Upper lobe of left lung (tissue), 6 donors: Measurements from ENCODE around the gene TRIM59. TPM values are rescaled to one million over a fixed set of nuclear protein-coding genes. Genes with fewer than 3 reads are reported as not detected.
A peak's percentile ranks its signal among the peaks of the same experiment; 100 is the strongest.

Source experiments
- ATAC-seq, 2 donors: fragments of 200-7000 bp; cut with Tn5 transposase; one replicate each; pipeline ENCODE4 v1.9.1; 2022; ENCODE audit warnings: mild to moderate bottlenecking in 2 of 2, moderate library complexity in 2 of 2; ENCODE audit not compliant: low FRiP score in 2 of 2
- DNase-seq, 2 donors: peaks; one replicate each; pipeline ENCODE4 v3.0.0-alpha.2; 2019 to 2020
- H3K27ac ChIP-seq, 4 donors: fragments of 200-600 bp; sonication (generic); one replicate each; pipeline ENCODE4 v1.5.1; 2016 to 2019
- H3K27me3 ChIP-seq, 4 donors: fragments of 200-600 bp; sonication (generic); one replicate each; pipeline ENCODE4 v1.5.1; 2017 to 2019
- H3K36me3 ChIP-seq, 4 donors: fragments of 200-600 bp; sonication (generic); one replicate each; pipeline ENCODE4 v1.5.1; 2016 to 2019
- H3K4me1 ChIP-seq, 4 donors: fragments of 200-600 bp; sonication (generic); one replicate each; pipeline ENCODE4 v1.5.1; 2018 to 2019
- H3K4me3 ChIP-seq, 4 donors: fragments of 200-600 bp; sonication (generic); one replicate each; pipeline ENCODE4 v1.5.1; 2017 to 2019; ENCODE audit warnings: mild to moderate bottlenecking in 2 of 4, moderate library complexity in 1 of 4
- H3K9me3 ChIP-seq, 4 donors: fragments of 200-600 bp; sonication (generic); one replicate each; pipeline ENCODE4 v1.5.1; 2018 to 2019
- EP300 ChIP-seq, 4 donors: sonication (generic); formaldehyde crosslinking; IDR thresholded peaks; one replicate each; pipeline ENCODE4 v1.5.1; 2017; ENCODE audit warnings: antibody characterized with exemption in 4 of 4, control low read depth in 2 of 4
- POLR2A ChIP-seq, 4 donors: fragments of 450-650 bp; IDR thresholded peaks; one replicate each; pipeline ENCODE4 v1.5.1; 2016 to 2017; ENCODE audit warnings: antibody characterized with exemption in 4 of 4, mild to moderate bottlenecking in 2 of 4
- POLR2AphosphoS5 ChIP-seq, 2 donors: sonication (generic); formaldehyde crosslinking; IDR thresholded peaks; one replicate each; pipeline ENCODE4 v1.5.1; 2017; ENCODE audit warnings: antibody characterized with exemption in 2 of 2
- WGBS, 2 donors: methylation state at CpG; one replicate each; pipeline ENCODE4 v1.1.5; 2017 to 2018; 5-methylcytosine and 5-hydroxymethylcytosine counted together
- total RNA-seq, 6 donors: library from RNA; depleted of rRNA in 4 of 6; stranded (reverse); fragments of >200 nt in 4 of 6; gene quantifications; one replicate each; pipeline versions ENCODE4 v1.1.0 to v1.2.1, GENCODE V29; 2016 to 2021
- TF ChIP-seq, protein P1 (sequence below), 6 experiments: fragments of 450-650 bp in 4 of 6; fragments of 200-600 bp in 2 of 6; sonication (generic) in 2 of 6; IDR thresholded peaks; one replicate each; pipeline ENCODE4 v1.5.1; 2016 to 2019; ENCODE audit warnings: antibody characterized with exemption in 6 of 6
- donor health status: DM: no; HTN: no; CAD: no; lungs with moderate emphysema.
- donor health status: DM: no; HTN: yes; CAD: no; lungs with severe emphysema.

TRIM59 gene
- total RNA-seq, 6 donors from 2014 or later: 1.6 to 7.1 (median 3.5) TPM

DNA sequence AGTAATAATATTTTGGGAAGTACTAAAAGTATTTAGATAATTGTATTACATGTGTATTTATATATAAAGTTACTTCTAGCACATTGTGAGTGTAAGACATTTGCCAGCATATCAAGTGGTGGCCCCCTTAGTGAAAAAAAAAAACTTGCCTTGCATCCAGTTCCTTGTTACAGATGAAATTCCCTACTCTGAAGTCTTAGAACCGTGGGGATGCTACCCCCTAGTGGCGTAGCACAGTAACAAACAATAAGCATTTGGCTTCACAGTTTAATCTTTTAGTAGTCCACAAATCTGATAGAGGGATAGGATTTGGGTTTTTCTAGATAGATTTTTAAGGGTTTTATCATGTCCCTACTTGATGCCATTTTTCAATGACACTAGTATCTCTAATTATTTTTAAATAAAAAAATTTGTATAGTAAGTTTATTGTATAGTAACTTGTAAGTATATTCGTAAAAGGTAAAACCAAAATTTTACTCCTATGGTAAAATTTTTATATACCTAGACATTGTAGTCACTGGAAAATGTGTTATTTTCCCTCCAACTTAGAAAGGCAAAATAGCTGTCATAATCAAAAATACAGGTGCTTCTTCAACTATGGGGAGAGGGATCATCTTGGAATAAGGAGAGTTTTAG lies 35.9 kb downstream of the TRIM59 start:
- WGBS, 2 donors: 41% methylated on average over 3 of the region's 3 CpGs
- TF ChIP-seq, protein P1, sequence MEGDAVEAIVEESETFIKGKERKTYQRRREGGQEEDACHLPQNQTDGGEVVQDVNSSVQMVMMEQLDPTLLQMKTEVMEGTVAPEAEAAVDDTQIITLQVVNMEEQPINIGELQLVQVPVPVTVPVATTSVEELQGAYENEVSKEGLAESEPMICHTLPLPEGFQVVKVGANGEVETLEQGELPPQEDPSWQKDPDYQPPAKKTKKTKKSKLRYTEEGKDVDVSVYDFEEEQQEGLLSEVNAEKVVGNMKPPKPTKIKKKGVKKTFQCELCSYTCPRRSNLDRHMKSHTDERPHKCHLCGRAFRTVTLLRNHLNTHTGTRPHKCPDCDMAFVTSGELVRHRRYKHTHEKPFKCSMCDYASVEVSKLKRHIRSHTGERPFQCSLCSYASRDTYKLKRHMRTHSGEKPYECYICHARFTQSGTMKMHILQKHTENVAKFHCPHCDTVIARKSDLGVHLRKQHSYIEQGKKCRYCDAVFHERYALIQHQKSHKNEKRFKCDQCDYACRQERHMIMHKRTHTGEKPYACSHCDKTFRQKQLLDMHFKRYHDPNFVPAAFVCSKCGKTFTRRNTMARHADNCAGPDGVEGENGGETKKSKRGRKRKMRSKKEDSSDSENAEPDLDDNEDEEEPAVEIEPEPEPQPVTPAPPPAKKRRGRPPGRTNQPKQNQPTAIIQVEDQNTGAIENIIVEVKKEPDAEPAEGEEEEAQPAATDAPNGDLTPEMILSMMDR (IDR thresholded peaks at IDR 0.05): peak; percentile 53 to 87 (median 70)
- no peak for TF ChIP-seq POLR2A (IDR thresholded peaks at IDR 0.05)
- H3K9me3 ChIP-seq: no peaks in the 10 kb centered on the region
- H3K4me1 ChIP-seq: no peaks in the 10 kb centered on the region
- peaks cover 4 to 54% (median 16%) of the 10 kb centered on the region in 4 donors for H3K36me3 ChIP-seq
- H3K4me3 ChIP-seq: no peak overlapping the region
- ATAC-seq: peak; percentile 74 to 90
- DNase-seq: peak in 1 of 2 donors; percentile 50
- H3K27ac ChIP-seq: no peak overlapping the region
- no peaks in the 10 kb centered on the region for H3K27me3 ChIP-seq

DNA sequence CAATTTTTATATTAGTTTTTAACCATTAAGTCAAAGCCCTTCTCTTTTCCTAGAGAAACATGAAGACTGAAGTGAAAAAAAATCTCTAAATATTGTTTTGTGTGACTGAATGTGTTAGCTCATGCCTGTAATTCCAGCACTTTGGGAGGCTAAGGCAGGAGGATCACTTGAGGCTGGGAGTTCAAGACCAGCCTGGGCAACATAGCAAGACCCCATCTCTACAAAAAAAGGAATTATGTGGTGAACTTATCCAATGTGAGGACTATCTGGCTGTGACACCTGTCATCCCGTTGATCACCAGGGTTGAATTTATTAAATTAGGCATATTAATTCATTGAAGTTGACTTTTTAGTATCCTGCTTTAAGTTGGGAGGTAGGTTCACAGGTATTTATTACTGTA lies 37.1 kb downstream of the TRIM59 start:
- ATAC-seq (no peak), DNase-seq (no peak)
- no peak overlapping the region for H3K27ac ChIP-seq
- H3K36me3 ChIP-seq: peaks cover 4 to 41% (median 14%) of the 10 kb centered on the region in 4 donors
- TF ChIP-seq EP300 (IDR thresholded peaks at IDR 0.05): no peak
- TF ChIP-seq, protein P1 (IDR thresholded peaks at IDR 0.05): no peak
- TF ChIP-seq POLR2A (IDR thresholded peaks at IDR 0.05): no peak
- TF ChIP-seq POLR2AphosphoS5 (IDR thresholded peaks at IDR 0.05): no peak
- no peak overlapping the region for H3K4me3 ChIP-seq
- no peaks in the 10 kb centered on the region for H3K4me1 ChIP-seq
- 74 to 84% methylated on average over 1 of the region's 1 CpG for WGBS, 2 donors
- H3K9me3 ChIP-seq: no peaks in the 10 kb centered on the region
- no peaks in the 10 kb centered on the region for H3K27me3 ChIP-seq

DNA sequence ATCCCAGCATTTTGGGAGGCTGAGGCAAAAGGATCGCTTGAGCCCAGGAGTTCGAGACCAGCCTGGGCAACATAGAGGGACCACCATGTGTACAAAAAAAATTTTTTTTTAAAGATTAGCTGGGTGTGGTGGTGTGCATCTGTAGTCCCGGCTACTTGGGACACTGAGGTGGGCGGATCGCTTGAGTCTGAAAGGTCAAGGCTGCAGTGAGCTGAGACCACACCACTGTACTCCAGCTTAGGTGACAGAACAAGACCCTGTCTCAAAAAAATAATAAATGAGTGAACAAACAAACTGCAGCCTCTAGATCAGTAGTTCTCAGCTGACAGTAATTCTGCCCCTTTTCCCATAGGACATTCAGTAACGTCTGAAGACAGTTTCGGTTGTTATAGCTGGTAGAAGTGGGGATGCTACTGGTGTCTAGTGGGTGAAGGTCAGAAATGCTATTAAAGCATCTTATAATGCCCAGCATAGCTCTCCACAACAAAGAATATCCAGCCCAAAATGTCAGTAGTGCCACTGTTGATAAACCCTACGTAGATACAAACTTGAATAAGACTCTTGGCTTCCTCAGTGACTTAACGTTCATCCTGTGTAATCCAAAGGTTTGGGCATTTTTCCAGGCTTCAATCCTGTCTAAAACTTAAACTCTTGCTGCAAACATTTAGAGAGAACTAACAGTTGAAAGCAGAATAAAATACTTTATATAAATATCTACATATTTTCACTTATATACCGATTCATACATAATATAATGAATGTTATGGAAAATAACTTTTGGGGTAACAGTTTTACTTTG lies 39.6 kb downstream of the TRIM59 start:
- no peak for TF ChIP-seq POLR2AphosphoS5 (IDR thresholded peaks at IDR 0.05)

DNA sequence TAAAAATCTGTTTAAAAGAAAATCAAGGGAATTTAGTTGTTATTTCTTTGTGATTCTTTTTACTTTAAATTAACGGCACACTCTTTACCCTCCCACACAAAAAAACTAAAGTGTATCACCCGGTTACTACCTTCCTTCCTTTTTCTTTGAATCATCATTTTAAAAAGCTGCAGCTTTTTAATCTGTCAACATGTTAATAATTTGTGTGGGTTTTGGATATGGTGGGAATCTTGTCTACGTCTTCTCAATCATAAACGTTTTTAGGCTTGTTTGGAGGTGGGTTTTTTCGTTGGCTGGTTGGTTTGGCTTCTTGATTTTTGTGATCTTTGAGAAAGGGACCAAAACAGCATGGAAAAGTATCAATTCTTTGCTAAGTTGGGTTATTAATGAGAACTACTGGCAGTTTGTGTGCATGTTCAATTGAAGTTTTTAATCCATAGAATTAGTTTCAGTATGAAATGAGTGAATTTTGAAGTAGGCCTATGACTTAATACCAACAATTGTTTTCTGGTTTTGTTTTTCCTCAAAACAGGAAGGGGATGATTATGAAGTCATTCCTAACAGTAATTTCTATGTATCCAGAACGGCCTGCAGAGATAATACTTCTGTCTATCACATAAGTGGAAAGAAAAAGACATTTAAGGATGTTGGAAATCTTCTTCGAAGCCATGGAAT lies 45.7 kb downstream of the TRIM59 start:
- no peak for ATAC-seq
- no peak for DNase-seq
- Histone ChIP-seq H3K4me1 (peaks cover 12 to 30% (median 16%) of the 10 kb centered on the region in 4 donors), H3K27me3 (no peaks in the 10 kb centered on the region), H3K4me3 (peak overlapping the region in 2 of 4 donors; percentile 14 to 93), H3K9me3 (no peaks in the 10 kb centered on the region), H3K27ac (peak overlapping the region in 2 of 4 donors; percentile 16 to 96), H3K36me3 (peaks cover 0 to 6% (median 0%) of the 10 kb centered on the region in 4 donors)
- no peak for TF ChIP-seq POLR2AphosphoS5 (IDR thresholded peaks at IDR 0.05)
- TF ChIP-seq EP300 (IDR thresholded peaks at IDR 0.05): no peak
- TF ChIP-seq, protein P1 (IDR thresholded peaks at IDR 0.05): no peak
- TF ChIP-seq POLR2A (IDR thresholded peaks at IDR 0.05): no peak
- WGBS, 2 donors: 25 to 47% methylated on average over 7 of the region's 7 CpGs

More for the DNA sequence above, 39.6 kb downstream of the TRIM59 start:
- 83 to 86% methylated on average over 10 of the region's 10 CpGs for WGBS, 2 donors
- H3K27me3 ChIP-seq: no peaks in the 10 kb centered on the region
- H3K4me3 ChIP-seq: no peak overlapping the region
- H3K9me3 ChIP-seq: no peaks in the 10 kb centered on the region
- ATAC-seq (no peak), DNase-seq (no peak)
- H3K36me3 ChIP-seq: peaks cover 0 to 26% (median 9%) of the 10 kb centered on the region in 4 donors
- H3K4me1 ChIP-seq: no peaks in the 10 kb centered on the region
- no peak overlapping the region for H3K27ac ChIP-seq

DNA sequence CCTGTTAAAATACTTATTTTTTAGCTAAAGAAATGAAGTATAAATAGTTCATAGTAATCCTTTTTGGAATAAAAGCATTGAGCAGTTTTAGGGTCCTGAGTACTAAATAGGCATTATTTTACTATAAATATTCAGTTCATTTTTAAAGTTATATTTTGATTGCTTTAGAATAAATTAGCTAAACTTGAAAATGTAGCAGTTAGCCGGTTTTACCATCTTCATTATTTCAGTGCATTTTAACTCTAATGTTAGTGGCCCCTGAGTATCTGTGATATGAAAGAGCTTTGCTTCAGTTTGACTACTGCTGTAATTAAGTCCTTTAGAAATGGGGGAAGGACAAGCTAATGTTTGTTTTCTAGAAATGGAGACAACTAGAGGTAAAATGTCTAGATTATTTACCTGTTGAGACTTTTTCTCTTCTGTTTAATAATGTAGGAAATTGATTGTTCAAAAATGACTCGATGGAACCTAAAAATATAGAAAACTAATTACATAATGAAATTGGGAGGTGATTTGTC lies 46.5 kb downstream of the TRIM59 start:
- TF ChIP-seq POLR2A (IDR thresholded peaks at IDR 0.05): no peak
- ATAC-seq (no peak), DNase-seq (no peak)
- Histone ChIP-seq H3K27me3 (no peaks in the 10 kb centered on the region), H3K4me3 (peak overlapping the region in 3 of 4 donors; percentile 84 to 93 (median 85)), H3K27ac (peak overlapping the region in 2 of 4 donors; percentile 31 to 96), H3K9me3 (no peaks in the 10 kb centered on the region), H3K4me1 (peaks cover 16 to 37% (median 21%) of the 10 kb centered on the region in 4 donors), H3K36me3 (peaks cover 0 to 6% (median 0%) of the 10 kb centered on the region in 4 donors)
- WGBS, 2 donors: 31 to 45% methylated on average over 2 of the region's 2 CpGs
